Liver (tissue), 9 donors: ENCODE results near the gene UBAP2. TPM values are rescaled to one million over a fixed set of nuclear protein-coding genes. Genes with fewer than 3 reads are reported as not detected.
"Not testable (repeated sequence)": the region's sequence is repeated elsewhere in the genome, so short reads cannot be mapped to it uniquely, and the experiment has no call there.

Source experiments
- DNase-seq: peaks from one replicate; pipeline ENCODE4 v3.0.0-alpha.2; 2017; ENCODE audit warnings: low spot score
- H3K27ac ChIP-seq, 2 donors: one replicate each; pipeline ENCODE4 v1.7.0; 2013; ENCODE audit warnings: inconsistent platforms in 2 of 2, low read length in 2 of 2, control low read depth in 1 of 2, low read depth in 1 of 2, mild to moderate bottlenecking in 1 of 2
- H3K27me3 ChIP-seq, 4 donors: one replicate each; pipeline versions ENCODE4 v1.6.1 to v1.7.0; 2013; ENCODE audit warnings: low read length in 3 of 4, inconsistent platforms in 1 of 4, mild to moderate bottlenecking in 1 of 4, moderate library complexity in 1 of 4; ENCODE audit not compliant: control insufficient read depth in 4 of 4, insufficient read depth in 4 of 4
- H3K36me3 ChIP-seq, 4 donors: one replicate each; pipeline versions ENCODE4 v1.6.1 to v1.7.0; 2013; ENCODE audit warnings: low read length in 3 of 4, mild to moderate bottlenecking in 3 of 4, low read depth in 1 of 4, moderate library complexity in 1 of 4; ENCODE audit not compliant: control insufficient read depth in 4 of 4, insufficient read depth in 3 of 4
- H3K4me1 ChIP-seq, 4 donors: one replicate each; pipeline versions ENCODE4 v1.6.1 to v1.7.0; 2013; ENCODE audit warnings: low read length in 3 of 4, mild to moderate bottlenecking in 3 of 4, moderate library complexity in 1 of 4; ENCODE audit not compliant: control insufficient read depth in 4 of 4, insufficient read depth in 4 of 4
- H3K4me3 ChIP-seq, 3 donors: one replicate each; pipeline versions ENCODE4 v1.6.1 to v1.7.0; 2013; ENCODE audit warnings: low read length in 3 of 3, control low read depth in 1 of 3, low read depth in 1 of 3, mild to moderate bottlenecking in 1 of 3
- H3K9ac ChIP-seq, 2 donors: one replicate each; pipeline ENCODE4 v1.7.0; 2013; ENCODE audit warnings: low read length in 2 of 2, mild to moderate bottlenecking in 2 of 2, moderate library complexity in 2 of 2, control low read depth in 1 of 2, low read depth in 1 of 2
- H3K9me3 ChIP-seq, 4 donors: one replicate each; pipeline versions ENCODE4 v1.6.1 to v1.7.0; 2013; ENCODE audit warnings: low read length in 3 of 4; ENCODE audit not compliant: control insufficient read depth in 4 of 4
- ATF3 ChIP-seq: IDR thresholded peaks from 2 replicates; pipeline ENCODE4 v1.6.1; 2016; ENCODE audit warnings: antibody characterized with exemption
- CTCF ChIP-seq: fragments of 150-350 bp; IDR thresholded peaks from 2 replicates; pipeline ENCODE4 v1.5.1; 2017; ENCODE audit warnings: improper control_type of control experiment, low read depth, low read length; ENCODE audit not compliant: missing input control
- EGR1 ChIP-seq, 2 donors: IDR thresholded peaks; 2 replicates each; pipeline ENCODE4 v1.6.1; 2016 to 2018; ENCODE audit warnings: antibody characterized with exemption in 2 of 2, low read depth in 2 of 2
- FOXA1 ChIP-seq: IDR thresholded peaks from 2 replicates; pipeline ENCODE4 v1.6.1; 2016; ENCODE audit warnings: antibody characterized with exemption
- FOXA2 ChIP-seq: IDR thresholded peaks from 2 replicates; pipeline ENCODE4 v1.6.1; 2016; ENCODE audit warnings: antibody characterized with exemption
- GABPA ChIP-seq, 2 donors: IDR thresholded peaks in 1 of 2; conservative IDR thresholded peaks in 1 of 2; 2 replicates each; pipeline ENCODE4 v1.6.1; 2016; ENCODE audit warnings: antibody characterized with exemption in 2 of 2, mild to moderate bottlenecking in 1 of 2, moderate library complexity in 1 of 2
- HNF4G ChIP-seq: IDR thresholded peaks from 2 replicates; pipeline ENCODE4 v1.6.1; 2016; ENCODE audit warnings: antibody characterized with exemption
- JUND ChIP-seq, 2 donors: IDR thresholded peaks; 2 replicates each; pipeline ENCODE4 v1.6.1; 2016; ENCODE audit warnings: antibody characterized with exemption in 2 of 2
- MAX ChIP-seq: IDR thresholded peaks from 2 replicates; pipeline ENCODE4 v1.6.1; 2016; ENCODE audit warnings: antibody characterized with exemption
- NR2F2 ChIP-seq: IDR thresholded peaks from 2 replicates; pipeline ENCODE4 v1.6.1; 2016; ENCODE audit warnings: antibody characterized with exemption
- REST ChIP-seq: IDR thresholded peaks from 2 replicates; pipeline ENCODE4 v1.6.1; 2016; ENCODE audit warnings: antibody characterized with exemption, mild to moderate bottlenecking
- RXRA ChIP-seq, 2 donors: IDR thresholded peaks; 2 replicates each; pipeline ENCODE4 v1.6.1; 2017 to 2018; ENCODE audit warnings: antibody characterized with exemption in 2 of 2, mild to moderate bottlenecking in 1 of 2
- SP1 ChIP-seq: IDR thresholded peaks from 2 replicates; pipeline ENCODE4 v1.6.1; 2018; ENCODE audit warnings: antibody characterized with exemption, mild to moderate bottlenecking
- TAF1 ChIP-seq: conservative IDR thresholded peaks from 2 replicates; pipeline ENCODE4 v1.6.1; 2016; ENCODE audit warnings: antibody characterized with exemption, mild to moderate bottlenecking
- YY1 ChIP-seq: IDR thresholded peaks from 2 replicates; pipeline ENCODE4 v1.6.1; 2016; ENCODE audit warnings: antibody characterized with exemption, mild to moderate bottlenecking
- ZBTB33 ChIP-seq: IDR thresholded peaks from 2 replicates; pipeline ENCODE4 v1.6.1; 2016; ENCODE audit warnings: antibody characterized with exemption
- WGBS: extraction: QIAGEN DNeasy Blood & Tissue Kit; methylation state at CpG from one replicate; pipeline ENCODE4 v1.1.7; 2013; 5-methylcytosine and 5-hydroxymethylcytosine counted together
- polyA plus RNA-seq, 2 donors: library from polyadenylated mRNA; stranded (reverse) in 1 of 2; unstranded in 1 of 2; fragments of 200-250 nt in 1 of 2; fragments of >200 nt in 1 of 2; fragmentation: Nextera tagmentation in 1 of 2; extraction: Ambion mirVana in 1 of 2; gene quantifications; one replicate each; pipeline versions ENCODE4 v1.2.1 to v1.2.3, GENCODE V29; 2013 to 2015
- total RNA-seq, 2 donors: library from RNA; depleted of rRNA; stranded (reverse); fragments of >200 nt; gene quantifications; one replicate each; pipeline ENCODE4 v1.2.3, GENCODE V29; 2014
- donor health status: healthy.
- donor health status: healthy.
- donor health status: healthy.
- donor health status: healthy.
- donor health status: healthy.

UBAP2 gene
- total and polyA plus RNA-seq, 4 donors: 5.4 to 12.6 (median 8.3) TPM

GRCh38 chr9:34045903-34046302 is 2.8 kb downstream of the UBAP2 start (continued):
- TF ChIP-seq REST: no peak

- not testable (repeated sequence) for H3K36me3 ChIP-seq, H3K27ac ChIP-seq, H3K27me3 ChIP-seq, H3K4me3 ChIP-seq, H3K4me1 ChIP-seq, DNase-seq, H3K9ac ChIP-seq, H3K9me3 ChIP-seq
- 98% methylated on average over 10 of the region's 10 CpGs for WGBS
Observed at GRCh38 chr9:34042074-34042473, 6.6 kb downstream of the UBAP2 start.

- H3K9me3 ChIP-seq, H3K27me3 ChIP-seq, DNase-seq, H3K9ac ChIP-seq, H3K4me1 ChIP-seq, H3K4me3 ChIP-seq, H3K27ac ChIP-seq, H3K36me3 ChIP-seq: not testable (repeated sequence)
- WGBS: 97% methylated on average over 37 of the region's 37 CpGs
Observed at GRCh38 chr9:34038851-34039250, 9.8 kb downstream of the UBAP2 start.

GRCh38 chr9:34037626-34038025 is 11.1 kb downstream of the UBAP2 start:
- WGBS: 93% methylated on average over 2 of the region's 2 CpGs
- H3K4me3 ChIP-seq: no peak overlapping the region
- DNase-seq: no peak
- no peak for TF ChIP-seq MAX
- TF ChIP-seq HNF4G: no peak
- no peak for TF ChIP-seq CTCF
- no peak for TF ChIP-seq FOXA1
- TF ChIP-seq REST: no peak
- no peak for TF ChIP-seq GABPA (IDR thresholded peaks at IDR 0.05 in 1 of 2, conservative IDR thresholded peaks at IDR 0.05 in 1 of 2)
- no peak for TF ChIP-seq SP1
- TF ChIP-seq EGR1 (IDR thresholded peaks at IDR 0.05; ENCODE audit: low read depth in 2 of 2): no peak
- no peak for TF ChIP-seq TAF1
- no peak for TF ChIP-seq YY1
- no peak for TF ChIP-seq RXRA (IDR thresholded peaks at IDR 0.05)
- no peak for TF ChIP-seq NR2F2
- TF ChIP-seq FOXA2: no peak
- TF ChIP-seq ATF3: no peak
- TF ChIP-seq JUND (IDR thresholded peaks at IDR 0.05): no peak
- no peak for TF ChIP-seq ZBTB33

More at GRCh38 chr9:34037626-34038025, 11.1 kb downstream of the UBAP2 start:
- H3K9ac ChIP-seq: no peak overlapping the region
- no peak overlapping the region for H3K27ac ChIP-seq
- peaks cover 0 to 4% (median 0%) of the 10 kb centered on the region in 4 donors for H3K36me3 ChIP-seq
- H3K27me3 ChIP-seq: no peaks in the 10 kb centered on the region
- H3K4me1 ChIP-seq: no peaks in the 10 kb centered on the region
- no peaks in the 10 kb centered on the region for H3K9me3 ChIP-seq
